Bone marrow (tissue), 2 donors: Measurements from ENCODE around the gene BCAM.
"Not testable (repeated sequence)": the region's sequence is repeated elsewhere in the genome, so short reads cannot be mapped to it uniquely, and the experiment has no call there.

Experiments used
- DNase-seq, 2 donors: peaks; one replicate each; lab custom pipeline; 2025; lab: John Stamatoyannopoulos, UW

The BCAM gene

GRCh38 chr19:44848812-44849447 lies 40.0 kb downstream of the BCAM start:
- no peak for DNase-seq

DNA sequence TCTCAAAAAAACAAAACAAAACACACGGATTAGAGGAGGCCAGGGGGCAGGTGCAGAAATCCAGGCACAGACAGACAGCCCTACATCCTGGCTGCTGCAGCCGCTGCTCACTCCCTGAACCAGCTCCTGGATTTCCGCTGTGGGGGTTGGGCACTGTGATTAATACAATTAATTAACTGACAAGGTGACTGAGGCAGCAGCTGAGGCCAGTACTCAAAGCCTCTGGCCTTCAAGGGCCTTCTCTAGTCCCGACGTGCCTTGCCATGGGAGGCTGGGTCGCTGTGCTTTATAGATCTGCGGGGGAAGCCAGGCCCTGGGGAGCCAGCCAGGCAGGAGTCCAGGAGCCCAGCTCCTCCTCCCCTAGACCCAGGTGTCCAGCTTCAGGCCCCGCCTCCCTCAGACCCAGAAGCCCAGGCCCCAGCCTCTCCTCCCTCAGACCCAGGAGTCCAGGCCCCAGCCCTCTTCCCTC lies 41.8 kb downstream of the BCAM start:
- no peak for DNase-seq

GRCh38 chr19:44851427-44851826 lies 42.5 kb downstream of the BCAM start:
- DNase-seq: no peak

- DNase-seq: no peak
Observed at GRCh38 chr19:44855606-44856005, 46.7 kb downstream of the BCAM start.

DNA sequence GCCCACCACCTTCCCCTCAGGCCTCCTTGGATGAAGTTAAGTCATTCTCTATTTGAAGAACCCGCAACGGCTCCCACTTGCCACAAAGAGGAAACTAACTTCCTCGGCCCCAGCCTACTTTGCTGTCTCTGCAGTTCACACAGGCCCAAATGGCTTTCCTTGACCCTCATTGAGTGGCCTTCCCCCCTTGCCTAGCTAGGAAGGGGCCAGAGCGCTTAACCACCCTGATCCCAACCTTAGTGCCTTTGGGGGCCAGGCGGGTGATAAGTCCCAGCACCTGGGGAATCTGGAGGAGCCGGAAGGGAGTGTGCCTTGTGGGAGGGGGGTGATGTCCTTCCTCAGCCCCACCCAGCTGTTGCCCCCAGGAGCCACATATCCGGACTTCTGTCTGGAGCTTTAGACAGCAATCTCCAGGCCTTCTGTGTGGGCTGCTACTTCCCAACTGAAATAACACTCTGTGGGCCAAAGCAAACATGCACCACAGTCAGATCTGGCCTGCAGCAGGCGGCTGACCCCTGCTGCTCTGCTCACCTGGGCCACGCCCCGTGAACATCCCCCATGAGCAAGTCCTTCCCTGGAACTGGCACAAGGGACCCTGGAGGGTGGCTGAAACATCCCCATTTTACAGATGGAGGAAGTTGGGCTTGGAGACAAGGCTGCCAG lies 47.6 kb downstream of the BCAM start:
- DNase-seq: peak in 1 of 2 donors; percentile 19

GRCh38 chr19:44857837-44858236 lies 48.9 kb downstream of the BCAM start:
- DNase-seq: no peak

DNA sequence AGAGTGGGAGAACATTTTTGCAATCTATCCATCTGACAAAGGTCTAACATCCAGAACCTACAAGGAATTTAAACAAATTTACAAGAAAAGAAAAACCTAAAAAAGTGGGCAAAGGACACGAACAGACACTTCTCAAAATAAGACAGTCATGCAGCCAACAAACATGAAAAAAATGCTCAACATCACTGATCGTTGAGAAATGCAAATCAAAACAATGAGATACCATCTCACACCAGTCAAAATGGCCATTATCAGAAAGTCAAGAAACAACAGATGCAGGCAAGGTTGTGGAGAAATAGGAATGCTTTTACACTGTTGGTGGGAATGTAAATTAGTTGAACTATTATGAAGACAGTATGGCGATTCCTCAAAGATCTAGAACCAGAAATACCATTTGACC lies 52.7 kb downstream of the BCAM start:
- not testable (repeated sequence) for DNase-seq

- no peak for DNase-seq
Observed at GRCh38 chr19:44863990-44864389, 55.1 kb downstream of the BCAM start.

DNA sequence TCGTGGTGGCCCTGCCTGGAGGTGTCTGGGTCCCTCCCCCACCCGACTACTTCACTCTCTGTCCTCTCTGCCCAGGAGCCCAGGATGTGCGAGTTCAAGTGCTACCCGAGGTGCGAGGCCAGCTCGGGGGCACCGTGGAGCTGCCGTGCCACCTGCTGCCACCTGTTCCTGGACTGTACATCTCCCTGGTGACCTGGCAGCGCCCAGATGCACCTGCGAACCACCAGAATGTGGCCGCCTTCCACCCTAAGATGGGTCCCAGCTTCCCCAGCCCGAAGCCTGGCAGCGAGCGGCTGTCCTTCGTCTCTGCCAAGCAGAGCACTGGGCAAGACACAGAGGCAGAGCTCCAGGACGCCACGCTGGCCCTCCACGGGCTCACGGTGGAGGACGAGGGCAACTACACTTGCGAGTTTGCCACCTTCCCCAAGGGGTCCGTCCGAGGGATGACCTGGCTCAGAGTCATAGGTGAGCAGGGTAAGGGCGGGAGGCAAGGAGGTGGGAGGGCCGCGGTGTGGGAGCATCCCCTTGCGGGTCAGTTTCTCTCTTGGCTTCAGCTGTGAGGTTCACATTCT lies 56.4 kb downstream of the BCAM start:
- DNase-seq: no peak

DNA sequence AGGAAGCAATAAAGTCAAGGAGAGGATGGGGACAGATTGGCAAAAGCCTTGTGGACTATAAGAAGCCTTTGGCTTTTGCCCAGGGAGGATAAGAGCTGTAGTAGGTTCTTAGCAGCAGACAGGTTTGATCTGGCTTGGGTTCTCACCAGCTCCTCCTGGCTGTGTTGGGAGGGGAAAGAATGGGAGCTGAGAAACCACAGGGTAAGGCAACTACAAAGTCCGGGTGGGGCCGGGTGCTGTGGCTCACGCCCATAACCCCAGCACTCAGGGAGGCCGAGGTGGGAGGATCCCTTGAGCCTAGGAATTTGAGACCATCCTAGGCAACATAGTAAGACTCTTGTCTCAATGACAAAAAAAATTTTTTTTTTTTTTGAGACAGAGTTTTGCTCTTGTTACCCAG lies 57.8 kb downstream of the BCAM start:
- DNase-seq: no peak

DNA sequence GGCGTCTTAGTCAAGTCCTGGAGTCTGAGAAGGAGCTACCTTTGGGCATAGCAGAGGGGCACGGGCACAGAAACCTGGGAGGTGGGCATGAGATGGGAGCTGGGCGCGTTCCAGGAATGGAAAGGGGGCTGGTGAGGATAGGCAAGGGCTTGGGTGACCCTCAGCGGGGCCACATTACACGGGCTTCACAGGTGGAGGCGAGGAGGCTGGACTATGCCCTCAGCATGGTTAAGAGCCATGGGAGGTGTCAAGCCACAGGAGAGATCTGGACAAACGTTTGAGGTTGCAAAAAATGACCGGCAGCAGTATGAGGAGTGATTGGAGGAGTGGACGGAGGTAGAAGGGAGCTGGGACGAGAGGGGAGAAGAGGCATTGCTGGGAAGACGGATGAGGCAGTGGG lies 58.7 kb downstream of the BCAM start:
- no peak for DNase-seq

DNA sequence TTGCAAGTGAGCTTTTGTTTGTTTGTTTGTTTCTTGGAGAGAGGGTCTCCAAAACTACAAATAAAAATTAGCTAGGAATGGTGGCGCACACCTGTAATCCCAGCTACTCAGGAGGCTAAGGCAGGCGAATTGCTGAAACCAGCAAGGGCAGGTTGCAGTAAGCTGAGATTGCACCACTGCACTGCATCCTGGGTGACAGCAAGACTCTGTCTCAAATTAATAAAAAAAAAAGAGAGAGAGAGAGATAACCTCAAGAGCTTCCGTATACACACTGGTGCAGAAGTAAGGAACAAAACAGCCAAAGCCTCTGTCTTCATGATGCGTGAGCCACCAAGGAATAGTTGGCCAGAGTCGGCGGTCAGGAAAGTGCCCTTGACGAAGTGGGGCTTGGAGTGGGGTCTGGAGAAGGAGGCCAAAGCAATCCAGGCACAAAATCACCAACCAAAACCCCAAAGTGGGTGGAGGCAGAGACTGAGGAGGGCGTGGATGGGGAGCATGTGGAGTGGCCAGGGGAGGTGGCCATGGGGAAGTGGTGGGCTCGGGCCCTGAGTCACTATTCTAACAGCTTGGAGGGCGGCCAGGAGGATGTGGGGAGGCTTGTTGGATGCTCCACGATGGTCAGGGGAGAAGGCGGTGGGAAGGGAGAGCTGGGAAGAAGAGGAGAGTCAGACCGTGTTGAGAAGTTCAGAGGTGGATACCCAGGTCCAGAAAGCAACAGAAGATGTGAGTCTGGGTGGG lies 61.0 kb downstream of the BCAM start:
- DNase-seq: peak; percentile 16 to 48
